H1 (cell line): ENCODE results near the gene TMEM107. TPM values are rescaled to one million over a fixed set of nuclear protein-coding genes. Genes with fewer than 3 reads are reported as not detected.

Experiments
- BACH1 ChIP-seq: IDR thresholded peaks from 2 replicates; pipeline ENCODE4 v1.6.1; 2012; ENCODE audit warnings: low read length, improper control_type of control experiment
- CHD2 ChIP-seq: IDR thresholded peaks from 2 replicates; pipeline ENCODE4 v1.6.1; 2012; ENCODE audit warnings: low read length, improper control_type of control experiment
- CREB1 ChIP-seq: IDR thresholded peaks from 2 replicates; pipeline ENCODE4 v1.6.1; 2012; ENCODE audit warnings: inconsistent platforms
- E2F6 ChIP-seq: IDR thresholded peaks from 2 replicates; pipeline ENCODE4 v1.6.1; 2012; ENCODE audit warnings: inconsistent platforms
- EZH2 ChIP-seq: fragments of 200-600 bp; sonication (generic); IDR thresholded peaks from 2 replicates; pipeline ENCODE4 v1.7.1; 2012; ENCODE audit warnings: low read depth, mild to moderate bottlenecking, moderate library complexity, low read length, inconsistent platforms; ENCODE audit not compliant: severe bottlenecking
- HDAC2 ChIP-seq, 2 experiments: fragments of 300-600 bp in 1 of 2; sonication (generic) in 1 of 2; IDR thresholded peaks; 2 replicates each; pipeline ENCODE4 v1.6.1; 2011 to 2012; ENCODE audit warnings: low read depth in 2 of 2, low read length in 2 of 2, mild to moderate bottlenecking in 2 of 2, moderate library complexity in 2 of 2, borderline replicate concordance in 1 of 2, inconsistent platforms in 1 of 2
- HDAC6 ChIP-seq: IDR thresholded peaks from one replicate; pipeline ENCODE4 v1.7.1; 2012; ENCODE audit warnings: low read depth, mild to moderate bottlenecking, inconsistent platforms, low read length, moderate library complexity
- JUN ChIP-seq: IDR thresholded peaks from 2 replicates; pipeline ENCODE4 v1.6.1; 2011; ENCODE audit warnings: low read depth, mild to moderate bottlenecking, improper control_type of control experiment, low read length
- JUND ChIP-seq: IDR thresholded peaks from 2 replicates; pipeline ENCODE4 v1.6.1; 2011; ENCODE audit warnings: mild to moderate bottlenecking, improper control_type of control experiment, low read length
- MAFK ChIP-seq: IDR thresholded peaks from 2 replicates; pipeline ENCODE4 v1.6.1; 2012; ENCODE audit warnings: low read depth, mild to moderate bottlenecking, improper control_type of control experiment, low read length
- POLR2AphosphoS5 ChIP-seq: IDR thresholded peaks from 2 replicates; pipeline ENCODE4 v1.6.1; 2011; ENCODE audit warnings: low read depth, low read length
- POU5F1 ChIP-seq: IDR thresholded peaks from 2 replicates; pipeline ENCODE4 v1.6.1; 2011; ENCODE audit warnings: low read depth, mild to moderate bottlenecking, low read length, moderate library complexity
- RFX5 ChIP-seq: IDR thresholded peaks from 2 replicates; pipeline ENCODE4 v1.6.1; 2011; ENCODE audit warnings: low read depth, low read length, improper control_type of control experiment, borderline replicate concordance
- SAP30 ChIP-seq: fragments of 300-600 bp; sonication (generic); IDR thresholded peaks from 2 replicates; pipeline ENCODE4 v1.7.1; 2012; ENCODE audit warnings: low read length, moderate library complexity, mild to moderate bottlenecking, inconsistent platforms; ENCODE audit not compliant: insufficient read depth, insufficient replicate concordance
- SIN3A ChIP-seq, 2 experiments: IDR thresholded peaks in 1 of 2; conservative IDR thresholded peaks in 1 of 2; 2 replicates each; pipeline ENCODE4 v1.6.1; 2011 to 2012; ENCODE audit warnings: low read length in 2 of 2, improper control_type of control experiment in 1 of 2, low read depth in 1 of 2, mild to moderate bottlenecking in 1 of 2
- SIRT6 ChIP-seq: IDR thresholded peaks from one replicate; pipeline ENCODE4 v1.7.1; 2012; ENCODE audit warnings: low read length, inconsistent platforms
- SP1 ChIP-seq: IDR thresholded peaks from 2 replicates; pipeline ENCODE4 v1.6.1; 2011; ENCODE audit warnings: low read depth, low read length
- SP2 ChIP-seq: IDR thresholded peaks from 2 replicates; pipeline ENCODE4 v1.6.1; 2012; ENCODE audit warnings: mild to moderate bottlenecking, low read length, inconsistent platforms
- SP4 ChIP-seq: IDR thresholded peaks from 2 replicates; pipeline ENCODE4 v1.6.1; 2012; ENCODE audit warnings: low read length, inconsistent platforms
- SRF ChIP-seq: IDR thresholded peaks from 2 replicates; pipeline ENCODE4 v1.6.1; 2011; ENCODE audit warnings: mild to moderate bottlenecking, low read depth, low read length, moderate library complexity
- SUZ12 ChIP-seq: fragments of 200-600 bp; sonication (generic); IDR thresholded peaks from 2 replicates; pipeline ENCODE4 v1.6.1; 2012; ENCODE audit warnings: mild to moderate bottlenecking, inconsistent platforms, low read length, moderate library complexity, mixed read lengths
- TAF1 ChIP-seq: IDR thresholded peaks from 2 replicates; pipeline ENCODE4 v1.6.1; 2011; ENCODE audit warnings: mild to moderate bottlenecking, low read depth, low read length
- TEAD4 ChIP-seq: IDR thresholded peaks from 2 replicates; pipeline ENCODE4 v1.6.1; 2012; ENCODE audit warnings: low read depth, low read length, inconsistent platforms, mixed read lengths
- ZNF274 ChIP-seq: IDR thresholded peaks from 2 replicates; pipeline ENCODE4 v1.7.0; 2012; ENCODE audit warnings: low read length, borderline replicate concordance; ENCODE audit errors: extremely low read depth
- polyA plus RNA-seq, 7 experiments: library from polyadenylated mRNA; depleted of rRNA in 3 of 7; stranded (reverse) in 5 of 7; unstranded in 2 of 7; fragments of >200 nt in 5 of 7; fragments of 200-250 nt in 2 of 7; gene quantifications; 1 replicate in 5 of 7; 2 replicates in 1 of 7; 4 replicates in 1 of 7; pipeline versions ENCODE4 v1.2.1 to v1.2.3, GENCODE V29; 2011 to 2013; ENCODE audit warnings: missing spikeins in 2 of 7, mixed read lengths in 2 of 7
- total RNA-seq: library from RNA; stranded (reverse); fragmentation: NEBNext Ultra II Directional; extraction: Animal tissue kit (Norgen Biotek cat#: 25700); gene quantifications from 2 replicates; pipeline ENCODE4 v1.2.1, GENCODE V29; 2021

The TMEM107 gene
- total and polyA plus RNA-seq, 2 of the 8 experiments (the other 6 are each of a cell fraction or from before 2014, with no cell fraction given) = 17.3 to 21.5 TPM

GRCh38 chr17:8138672-8139371 lies 37.4 kb downstream of the TMEM107 start (continued):
- TF ChIP-seq E2F6 (peak; percentile 82), SP4 (no peak), RFX5 (no peak), CHD2 (peak; percentile 83), SIN3A (conservative IDR thresholded peaks at IDR 0.05 in 1 of 2, IDR thresholded peaks at IDR 0.05 in 1 of 2; ENCODE audit: low read depth in 1 of 2, low read length in 2 of 2) (peak in 1 of 2 experiments; percentile 77; a peak in 2 of 4 replicates), MAFK (no peak), SRF (peak; percentile 24; the same call in 1 of the 2 replicates), TEAD4 (peak; percentile 80), TAF1 (peak; percentile 90), JUN (peak; percentile 94), SP2 (no peak), SP1 (no peak), POU5F1 (0 out of 2 replicates have a peak, but pooled peaks have one; percentile 7), SIRT6 (no peak), POLR2AphosphoS5 (peak; percentile 73), HDAC2 (IDR thresholded peaks at IDR 0.05; ENCODE audit: borderline replicate concordance in 1 of 2, low read depth in 2 of 2, low read length in 2 of 2) (peak; percentile 24 to 57; a peak in 1 of 4 replicates), SAP30 (no peak), CREB1 (peak; percentile 90), EZH2 (no peak), BACH1 (no peak; the same call in 1 of the 2 replicates), JUND (peak; percentile 38; the same call in 1 of the 2 replicates), ZNF274 (no peak), SUZ12 (no peak), HDAC6 (no peak)
